ENCODE measurements around the gene CADM1.

CADM1 gene

DNA sequence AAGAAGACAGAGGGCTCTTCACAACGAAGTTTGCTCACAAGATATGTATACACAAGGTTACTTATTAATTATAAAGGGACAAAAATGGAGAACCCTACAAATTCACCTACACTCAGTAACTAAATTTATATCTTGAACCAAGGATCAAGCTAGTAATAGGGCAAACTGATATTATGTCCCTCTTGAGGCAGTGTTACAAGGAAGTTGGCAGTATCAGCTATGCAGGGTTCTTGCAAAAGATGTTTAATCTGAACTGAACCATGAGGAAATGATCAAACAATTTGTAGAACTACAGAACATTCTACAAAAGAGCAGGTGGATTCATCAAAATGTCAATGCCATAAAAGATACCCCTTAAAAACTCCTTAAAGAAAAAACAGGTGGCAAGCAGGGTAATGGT lies 10.7 kb downstream of the CADM1 start:
- TF ChIP-seq, protein P1, sequence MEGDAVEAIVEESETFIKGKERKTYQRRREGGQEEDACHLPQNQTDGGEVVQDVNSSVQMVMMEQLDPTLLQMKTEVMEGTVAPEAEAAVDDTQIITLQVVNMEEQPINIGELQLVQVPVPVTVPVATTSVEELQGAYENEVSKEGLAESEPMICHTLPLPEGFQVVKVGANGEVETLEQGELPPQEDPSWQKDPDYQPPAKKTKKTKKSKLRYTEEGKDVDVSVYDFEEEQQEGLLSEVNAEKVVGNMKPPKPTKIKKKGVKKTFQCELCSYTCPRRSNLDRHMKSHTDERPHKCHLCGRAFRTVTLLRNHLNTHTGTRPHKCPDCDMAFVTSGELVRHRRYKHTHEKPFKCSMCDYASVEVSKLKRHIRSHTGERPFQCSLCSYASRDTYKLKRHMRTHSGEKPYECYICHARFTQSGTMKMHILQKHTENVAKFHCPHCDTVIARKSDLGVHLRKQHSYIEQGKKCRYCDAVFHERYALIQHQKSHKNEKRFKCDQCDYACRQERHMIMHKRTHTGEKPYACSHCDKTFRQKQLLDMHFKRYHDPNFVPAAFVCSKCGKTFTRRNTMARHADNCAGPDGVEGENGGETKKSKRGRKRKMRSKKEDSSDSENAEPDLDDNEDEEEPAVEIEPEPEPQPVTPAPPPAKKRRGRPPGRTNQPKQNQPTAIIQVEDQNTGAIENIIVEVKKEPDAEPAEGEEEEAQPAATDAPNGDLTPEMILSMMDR (IDR thresholded peaks at IDR 0.05; ENCODE audit: low read length) = no peak
- TF ChIP-seq EZH2phosphoT487 (IDR thresholded peaks at IDR 0.05; ENCODE audit: low read length) (no peak), EZH2 (optimal IDR thresholded peaks at IDR 0.05; ENCODE audit: low read depth, low read length) (no peak)
- Histone ChIP-seq H3K27me3 (replicated peaks; ENCODE audit: insufficient read depth, low read length) (no peaks in the 10 kb centered on the region), H3K9me3 (replicated peaks; ENCODE audit: insufficient read depth, low read length) (no peaks in the 10 kb centered on the region), H3K27ac (ENCODE audit: low read length) (no peak overlapping the region), H2AFZ (ENCODE audit: low read length) (no peak overlapping the region), H3K4me2 (ENCODE audit: low read depth, low read length) (no peak overlapping the region), H3K9ac (ENCODE audit: low read length) (no peak overlapping the region), H3K36me3 (replicated peaks; ENCODE audit: insufficient read depth, low read length) (peaks cover 4% of the 10 kb centered on the region; the same call in 1 of the 2 replicates), H3K4me3 (ENCODE audit: low read length) (no peak overlapping the region), H3K79me2 (ENCODE audit: low read length) (peaks cover 95% of the 10 kb centered on the region), H3K4me1 (ENCODE audit: low read length) (peaks cover 29% of the 10 kb centered on the region), H3F3A (ENCODE audit: insufficient read depth, low read length) (peaks cover 15% of the 10 kb centered on the region), H4K20me1 (ENCODE audit: insufficient read depth, low read length) (no peaks in the 10 kb centered on the region; the same call in 1 of the 2 replicates), H3K9me2 (replicated peaks; ENCODE audit: insufficient read depth, low read length) (no peaks in the 10 kb centered on the region)
- no peak for DNase-seq

DNA sequence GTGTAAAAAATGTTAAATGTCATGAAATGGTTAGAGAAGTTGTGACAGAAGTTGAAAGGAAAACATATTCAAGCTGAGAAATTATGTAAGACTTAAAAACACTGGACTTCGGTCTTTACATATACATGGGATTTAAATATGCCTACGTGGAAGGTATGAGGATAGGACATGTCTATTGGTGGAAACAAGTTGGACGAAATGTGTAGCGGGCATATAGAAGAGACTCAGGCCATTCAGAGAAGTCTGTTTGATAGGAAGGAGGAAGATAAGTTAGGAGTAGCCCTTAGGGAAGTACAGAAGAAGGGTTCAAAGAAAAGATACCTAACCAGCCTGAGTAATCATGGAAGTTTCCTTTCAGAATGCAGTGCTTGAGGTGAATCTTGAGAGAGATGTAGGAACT lies 14.7 kb downstream of the CADM1 start:
- Histone ChIP-seq H3K79me2 (ENCODE audit: low read length) (peaks cover 94% of the 10 kb centered on the region), H3K9ac (ENCODE audit: low read length) (no peak overlapping the region), H3K4me1 (ENCODE audit: low read length) (no peaks in the 10 kb centered on the region), H3K9me3 (replicated peaks; ENCODE audit: insufficient read depth, low read length) (no peaks in the 10 kb centered on the region), H2AFZ (ENCODE audit: low read length) (no peak overlapping the region), H3K4me3 (ENCODE audit: low read length) (no peak overlapping the region), H3K36me3 (replicated peaks; ENCODE audit: insufficient read depth, low read length) (peaks cover 4% of the 10 kb centered on the region; the same call in 1 of the 2 replicates), H3F3A (ENCODE audit: insufficient read depth, low read length) (no peaks in the 10 kb centered on the region), H3K27me3 (replicated peaks; ENCODE audit: insufficient read depth, low read length) (no peaks in the 10 kb centered on the region), H3K4me2 (ENCODE audit: low read depth, low read length) (no peak overlapping the region), H3K27ac (ENCODE audit: low read length) (no peak overlapping the region), H4K20me1 (ENCODE audit: insufficient read depth, low read length) (no peaks in the 10 kb centered on the region), H3K9me2 (replicated peaks; ENCODE audit: insufficient read depth, low read length) (no peaks in the 10 kb centered on the region)
- DNase-seq = no peak
- TF ChIP-seq EZH2 (optimal IDR thresholded peaks at IDR 0.05; ENCODE audit: low read depth, low read length) (no peak), EZH2phosphoT487 (IDR thresholded peaks at IDR 0.05; ENCODE audit: low read length) (no peak)
- TF ChIP-seq, protein P1 (IDR thresholded peaks at IDR 0.05; ENCODE audit: low read length) = no peak

DNA sequence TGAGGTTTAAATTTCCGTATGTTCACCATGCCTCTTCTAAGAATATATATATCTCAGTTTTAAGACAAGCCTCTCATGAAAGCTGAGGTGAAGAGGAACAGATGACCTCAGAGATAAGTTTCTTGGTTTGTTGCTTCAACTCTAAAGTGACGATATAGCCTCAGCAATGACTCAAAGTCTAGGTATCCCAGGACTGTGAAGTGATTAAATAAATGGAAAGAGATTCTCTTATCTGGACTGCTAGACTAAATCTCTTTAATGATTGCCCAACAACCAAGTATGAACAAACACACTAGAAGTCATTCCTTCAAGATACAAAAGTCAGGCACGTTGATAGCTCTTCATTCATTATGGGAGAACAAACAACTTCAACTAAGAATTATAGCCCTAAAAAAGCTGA lies 15.3 kb downstream of the CADM1 start:
- Histone ChIP-seq H3K4me3 (ENCODE audit: low read length) (no peak overlapping the region), H3K79me2 (ENCODE audit: low read length) (peaks cover 94% of the 10 kb centered on the region), H4K20me1 (ENCODE audit: insufficient read depth, low read length) (no peaks in the 10 kb centered on the region), H3K27ac (ENCODE audit: low read length) (no peak overlapping the region), H3K9me3 (replicated peaks; ENCODE audit: insufficient read depth, low read length) (no peaks in the 10 kb centered on the region), H3K9ac (ENCODE audit: low read length) (no peak overlapping the region), H3K4me2 (ENCODE audit: low read depth, low read length) (no peak overlapping the region), H3K9me2 (replicated peaks; ENCODE audit: insufficient read depth, low read length) (no peaks in the 10 kb centered on the region), H3F3A (ENCODE audit: insufficient read depth, low read length) (no peaks in the 10 kb centered on the region), H2AFZ (ENCODE audit: low read length) (no peak overlapping the region), H3K27me3 (replicated peaks; ENCODE audit: insufficient read depth, low read length) (no peaks in the 10 kb centered on the region), H3K4me1 (ENCODE audit: low read length) (no peaks in the 10 kb centered on the region), H3K36me3 (replicated peaks; ENCODE audit: insufficient read depth, low read length) (peaks cover 4% of the 10 kb centered on the region; the same call in 1 of the 2 replicates)
- TF ChIP-seq, protein P1 (IDR thresholded peaks at IDR 0.05; ENCODE audit: low read length) = no peak
- no peak for TF ChIP-seq EZH2phosphoT487 (IDR thresholded peaks at IDR 0.05; ENCODE audit: low read length)
- DNase-seq = no peak
